Fibroblast of peridontal ligament (primary cell): Measurements from ENCODE around the gene RECQL5.
A peak's percentile ranks its signal among the peaks of the same experiment; 100 is the strongest.
"Not testable (repeated sequence)": the region's sequence is repeated elsewhere in the genome, so short reads cannot be mapped to it uniquely, and the experiment has no call there.

Experiments used
- DNase-seq: peaks from one replicate; pipeline ENCODE4 v3.0.0-alpha.2; 2010; ENCODE audit errors: extremely low read depth

The RECQL5 gene

GRCh38 chr17:75592348-75593020, 74.5 kb downstream of the RECQL5 start:
- no peak for DNase-seq

- no peak for DNase-seq
Observed at GRCh38 chr17:75591722-75592302, 75.1 kb downstream of the RECQL5 start.

- DNase-seq: no peak
Observed at GRCh38 chr17:75590849-75591721, 75.9 kb downstream of the RECQL5 start.

GRCh38 chr17:75590314-75590761, 76.6 kb downstream of the RECQL5 start:
- DNase-seq: no peak

- DNase-seq: no peak
Observed at GRCh38 chr17:75589919-75590303, 77.0 kb downstream of the RECQL5 start.

- DNase-seq: peak; percentile 64
Observed at GRCh38 chr17:75589012-75589918, 77.7 kb downstream of the RECQL5 start.

- no peak for DNase-seq
Observed at GRCh38 chr17:75588596-75589011, 78.3 kb downstream of the RECQL5 start.

- no peak for DNase-seq
Observed at GRCh38 chr17:75587675-75588595, 79.0 kb downstream of the RECQL5 start, which contains the start of gene MYO15B. Gene MYO15B, plus strand, starts transcription at chr17:75587800. Its CDS starts 258 bp downstream, at chr17:75588058.

GRCh38 chr17:75584849-75585175, 82.1 kb downstream of the RECQL5 start:
- no peak for DNase-seq

GRCh38 chr17:75583197-75583596, 83.8 kb downstream of the RECQL5 start:
- not testable (repeated sequence) for DNase-seq

GRCh38 chr17:75581121-75581725, 85.7 kb downstream of the RECQL5 start:
- not testable (repeated sequence) for DNase-seq
